Esophagus squamous epithelium (tissue), 5 donors: ENCODE measurements around the gene ADAM23. TPM values are rescaled to one million over a fixed set of nuclear protein-coding genes. Genes with fewer than 3 reads are reported as not detected.

ENCODE experiments used
- DNase-seq: peaks from one replicate; lab custom pipeline; 2025; lab: John Stamatoyannopoulos, UW
- H3K27ac ChIP-seq, 4 donors: fragments of 200-600 bp; sonication (generic); one replicate each; pipeline ENCODE4 v1.5.1; 2016 to 2019; ENCODE audit warnings: mild to moderate bottlenecking in 1 of 4
- H3K27me3 ChIP-seq, 4 donors: fragments of 200-600 bp; sonication (generic); 1 replicate in 3 of 4; 2 replicates in 1 of 4; pipeline versions ENCODE4 v1.5.1 to v1.6.0; 2017 to 2021; ENCODE audit warnings: antibody characterized with exemption in 1 of 4
- H3K36me3 ChIP-seq, 3 donors: fragments of 200-600 bp; sonication (generic); one replicate each; pipeline ENCODE4 v1.5.1; 2016 to 2019
- H3K4me1 ChIP-seq, 3 donors: fragments of 200-600 bp; sonication (generic); one replicate each; pipeline ENCODE4 v1.5.1; 2017 to 2019
- H3K4me3 ChIP-seq, 4 donors: fragments of 200-600 bp; sonication (generic); 1 replicate in 3 of 4; 2 replicates in 1 of 4; pipeline ENCODE4 v1.5.1; 2016 to 2019; ENCODE audit warnings: mild to moderate bottlenecking in 2 of 4, moderate library complexity in 1 of 4
- H3K9me3 ChIP-seq, 3 donors: fragments of 200-600 bp; sonication (generic); one replicate each; pipeline ENCODE4 v1.5.1; 2016 to 2019
- CTCF ChIP-seq, 6 experiments: fragments of 450-650 bp in 4 of 6; fragments of 200-600 bp in 2 of 6; sonication (generic) in 2 of 6; IDR thresholded peaks; one replicate each; pipeline ENCODE4 v1.5.1; 2016 to 2019; ENCODE audit warnings: antibody characterized with exemption in 6 of 6, mild to moderate bottlenecking in 4 of 6, moderate library complexity in 4 of 6
- POLR2A ChIP-seq, 4 donors: fragments of 450-650 bp; IDR thresholded peaks; one replicate each; pipeline ENCODE4 v1.6.1; 2017; ENCODE audit warnings: antibody characterized with exemption in 4 of 4, mild to moderate bottlenecking in 4 of 4, moderate library complexity in 3 of 4
- WGBS, 2 donors: methylation state at CpG; one replicate each; pipeline ENCODE4 v1.1.5; 2018; 5-methylcytosine and 5-hydroxymethylcytosine counted together
- intact Hi-C: fragments of 100-400 bp; cut with DNase I; formaldehyde crosslinking; loops from one replicate; pipeline ENCODE4 v1.15.0; 2022
- total RNA-seq, 4 donors: library from RNA; depleted of rRNA; stranded (reverse); fragments of >200 nt; gene quantifications; one replicate each; pipeline ENCODE4 v1.1.0, GENCODE V29; 2016
- donor health status: DM: yes; HTN: yes; CAD: no.

The ADAM23 gene
- total RNA-seq, 4 donors from 2014 or later, result 0.95 to 10.1 (median 6.6) TPM

DNA sequence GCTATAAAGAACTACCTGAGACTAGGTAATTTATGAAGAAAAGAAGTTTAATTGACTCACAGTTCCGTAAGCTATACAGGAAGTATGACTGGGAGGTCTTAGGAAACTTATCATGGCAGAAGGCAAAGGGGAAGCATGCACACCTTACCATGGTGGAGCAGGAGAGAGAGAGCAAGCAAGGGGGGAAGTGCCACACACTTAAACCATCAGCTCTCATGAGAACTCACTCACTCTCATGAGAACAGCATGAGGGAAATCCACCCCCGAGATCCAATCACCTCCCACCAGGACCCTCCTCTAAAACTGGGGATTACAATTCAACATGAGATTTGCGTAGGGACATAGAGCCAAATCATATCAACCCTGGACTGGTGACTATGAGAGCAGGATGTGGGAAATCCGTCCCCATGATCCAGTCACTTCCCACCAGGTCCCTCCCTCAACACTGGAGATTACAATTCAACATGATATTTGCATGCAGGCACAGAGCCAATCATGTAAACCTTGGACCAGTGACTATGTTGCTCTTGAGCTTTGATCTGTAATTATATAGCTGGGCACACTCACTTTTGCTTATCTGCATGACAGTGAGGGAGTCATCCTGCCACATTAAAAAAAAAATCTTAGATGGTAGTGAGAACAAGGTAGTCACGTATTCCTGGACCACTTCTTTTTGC lies 12.9 kb downstream of the ADAM23 start:
- WGBS, 2 donors, result 88 to 90% methylated on average over 5 of the region's 5 CpGs
- DNase-seq, result no peak
- H3K36me3 ChIP-seq, result no peaks in the 10 kb centered on the region
- H3K9me3 ChIP-seq, result no peaks in the 10 kb centered on the region
- H3K4me3 ChIP-seq, result no peak overlapping the region
- H3K27me3 ChIP-seq, result no peaks in the 10 kb centered on the region
- intact Hi-C loops, result no loop called here
- peaks cover 0 to 19% (median 0%) of the 10 kb centered on the region in 3 donors for H3K4me1 ChIP-seq
- TF ChIP-seq CTCF (IDR thresholded peaks at IDR 0.05) (no peak), POLR2A (IDR thresholded peaks at IDR 0.05) (no peak)
- H3K27ac ChIP-seq, result no peak overlapping the region

- H3K36me3 ChIP-seq, result no peaks in the 10 kb centered on the region
- intact Hi-C loops, result no loop called here
- peaks cover 0 to 19% (median 0%) of the 10 kb centered on the region in 3 donors for H3K4me1 ChIP-seq
- peak overlapping the region in 1 of 4 donors; percentile 36 for H3K27ac ChIP-seq
- 11 to 18% methylated on average over 2 of the region's 2 CpGs for WGBS, 2 donors
- DNase-seq, result no peak
- H3K4me3 ChIP-seq, result no peak overlapping the region
- no peaks in the 10 kb centered on the region for H3K27me3 ChIP-seq
- H3K9me3 ChIP-seq, result no peaks in the 10 kb centered on the region
- TF ChIP-seq POLR2A (IDR thresholded peaks at IDR 0.05) (no peak), CTCF (IDR thresholded peaks at IDR 0.05) (no peak)
Measured at GRCh38 chr2:206457188-206457634, 13.9 kb downstream of the ADAM23 start.

DNA sequence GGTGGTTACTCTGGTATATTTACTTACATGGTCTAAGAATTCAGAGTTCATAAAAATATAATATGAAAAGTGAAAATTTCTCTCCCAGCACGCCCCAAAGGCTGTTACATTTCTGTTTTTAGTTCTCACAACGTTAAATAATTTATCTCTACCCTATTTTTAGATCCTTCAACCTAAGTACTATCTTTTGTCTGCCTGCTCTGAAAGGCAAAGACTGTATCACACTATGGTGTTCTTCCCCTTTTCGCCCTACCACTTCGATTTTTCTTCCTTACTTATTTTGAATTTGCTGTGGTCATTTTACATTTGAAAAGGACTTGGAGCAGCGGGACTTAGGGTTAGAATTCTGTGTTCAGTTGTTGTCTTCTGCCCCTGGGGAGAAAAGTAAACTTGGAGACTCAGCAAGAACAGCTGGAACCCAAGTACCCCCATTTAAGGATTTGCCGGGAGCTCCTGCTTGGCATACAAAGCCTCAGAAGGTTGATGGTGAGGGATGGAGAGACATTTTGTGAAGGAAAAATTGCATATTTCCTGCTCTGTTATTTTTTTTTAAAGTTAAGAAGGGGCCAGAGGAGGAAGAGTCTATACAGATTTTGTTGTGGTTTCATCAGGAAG lies 19.0 kb downstream of the ADAM23 start:
- Histone ChIP-seq H3K4me1 (peaks cover 0 to 8% (median 0%) of the 10 kb centered on the region in 3 donors), H3K27me3 (no peaks in the 10 kb centered on the region), H3K9me3 (no peaks in the 10 kb centered on the region), H3K4me3 (no peak overlapping the region), H3K27ac (no peak overlapping the region), H3K36me3 (no peaks in the 10 kb centered on the region)
- DNase-seq, result no peak
- WGBS, 2 donors, result 43 to 47% methylated on average over 6 of the region's 6 CpGs
- intact Hi-C loops, result no loop called here
- no peak for TF ChIP-seq CTCF (IDR thresholded peaks at IDR 0.05)
- no peak for TF ChIP-seq POLR2A (IDR thresholded peaks at IDR 0.05)

- TF ChIP-seq CTCF (IDR thresholded peaks at IDR 0.05), result no peak
- no peak for TF ChIP-seq POLR2A (IDR thresholded peaks at IDR 0.05)
- H3K9me3 ChIP-seq, result peaks cover 0 to 4% (median 0%) of the 10 kb centered on the region in 3 donors
- H3K36me3 ChIP-seq, result no peaks in the 10 kb centered on the region
- no peaks in the 10 kb centered on the region for H3K4me1 ChIP-seq
- no peak for DNase-seq
- H3K27me3 ChIP-seq, result no peaks in the 10 kb centered on the region
- intact Hi-C loops, result no loop called here
- WGBS, 2 donors, result 75 to 82% methylated on average over 5 of the region's 5 CpGs
- no peak overlapping the region for H3K4me3 ChIP-seq
- H3K27ac ChIP-seq, result no peak overlapping the region
Measured at GRCh38 chr2:206463685-206464084, 20.4 kb downstream of the ADAM23 start.

GRCh38 chr2:206464597-206464996 lies 21.3 kb downstream of the ADAM23 start:
- TF ChIP-seq POLR2A (IDR thresholded peaks at IDR 0.05), result no peak
- no peak for TF ChIP-seq CTCF (IDR thresholded peaks at IDR 0.05)
- no peaks in the 10 kb centered on the region for H3K36me3 ChIP-seq
- no peaks in the 10 kb centered on the region for H3K4me1 ChIP-seq
- no peak for DNase-seq
- peaks cover 0 to 4% (median 0%) of the 10 kb centered on the region in 3 donors for H3K9me3 ChIP-seq
- no peak overlapping the region for H3K27ac ChIP-seq
- H3K4me3 ChIP-seq, result no peak overlapping the region
- intact Hi-C loops, result no loop called here
- WGBS, 2 donors, result 76 to 81% methylated on average over 2 of the region's 2 CpGs
- no peaks in the 10 kb centered on the region for H3K27me3 ChIP-seq
